PC-3 (cell line): ENCODE measurements around the gene UBE4B.

ENCODE experiments used
- CTCF ChIP-seq: fragments of 300-600 bp; sonication (generic); conservative IDR thresholded peaks from 2 replicates; pipeline ENCODE4 v1.5.1; 2017; ENCODE audit warnings: antibody characterized with exemption, low read depth, mild to moderate bottlenecking, low read length
- EZH2 ChIP-seq: fragments of 300-600 bp; sonication (generic); IDR thresholded peaks from one replicate; pipeline ENCODE4 v1.6.1; 2017; ENCODE audit warnings: antibody characterized with exemption, mild to moderate bottlenecking, low read length; ENCODE audit not compliant: unreplicated experiment

DNA sequence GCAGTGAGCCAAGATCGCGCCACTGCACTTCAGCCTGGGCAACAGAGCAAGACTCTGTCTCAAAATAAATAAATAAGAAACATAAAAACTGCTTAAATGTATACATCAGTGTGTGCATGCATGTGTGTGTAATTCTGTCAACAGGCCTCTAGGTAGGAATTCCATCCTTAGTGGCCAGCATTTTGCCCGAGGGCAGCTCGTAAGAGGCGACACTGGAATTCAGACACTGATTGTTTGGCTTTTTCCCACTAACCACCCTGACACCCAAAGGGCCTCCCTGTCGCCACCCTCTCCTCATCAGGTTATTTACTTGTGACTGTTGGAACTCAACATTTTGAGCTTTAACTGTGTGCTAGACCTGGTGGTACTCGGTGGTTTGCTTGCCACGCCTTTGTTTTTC, 113.6 kb downstream of the UBE4B start:
- no peak for TF ChIP-seq EZH2
- TF ChIP-seq CTCF, result no peak
